Lower leg skin (tissue), 4 donors: ENCODE data around the gene COPZ2. TPM values are rescaled to one million over a fixed set of nuclear protein-coding genes. Genes with fewer than 3 reads are reported as not detected.

ENCODE experiments used
- DNase-seq, 2 donors: peaks; one replicate each; pipeline ENCODE4 v3.0.0-alpha.2; 2019; ENCODE audit warnings: low spot score in 2 of 2
- H3K4me3 ChIP-seq: fragments of 200-600 bp; sonication (generic); 2 replicates; pipeline ENCODE4 v1.5.1; 2017; ENCODE audit warnings: mild to moderate bottlenecking, low read depth; ENCODE audit not compliant: poor library complexity, severe bottlenecking
- POLR2A ChIP-seq, 2 donors: fragments of 450-650 bp; IDR thresholded peaks; one replicate each; pipeline ENCODE4 v1.6.1; 2016 to 2017; ENCODE audit warnings: antibody characterized with exemption in 2 of 2, mild to moderate bottlenecking in 1 of 2, moderate library complexity in 1 of 2
- WGBS, 2 donors: methylation state at CpG; one replicate each; pipeline ENCODE4 v1.1.5; 2018; 5-methylcytosine and 5-hydroxymethylcytosine counted together
- intact Hi-C: fragments of 100-400 bp; cut with DNase I; formaldehyde crosslinking; loops from one replicate; pipeline ENCODE4 v1.15.0; 2023; ENCODE audit warnings: low total_unique reads
- total RNA-seq, 4 donors: library from RNA; depleted of rRNA; stranded (reverse); fragments of >200 nt; gene quantifications; one replicate each; pipeline ENCODE4 v1.1.0, GENCODE V29; 2016
- TF ChIP-seq, protein P1 (sequence below), 3 donors: fragments of 450-650 bp; IDR thresholded peaks; one replicate each; pipeline ENCODE4 v1.5.1; 2016; ENCODE audit warnings: antibody characterized with exemption in 3 of 3, mild to moderate bottlenecking in 3 of 3, moderate library complexity in 2 of 3

The COPZ2 gene
- total RNA-seq, 4 donors from 2014 or later: 9.1 to 16.9 (median 12.9) TPM

DNA sequence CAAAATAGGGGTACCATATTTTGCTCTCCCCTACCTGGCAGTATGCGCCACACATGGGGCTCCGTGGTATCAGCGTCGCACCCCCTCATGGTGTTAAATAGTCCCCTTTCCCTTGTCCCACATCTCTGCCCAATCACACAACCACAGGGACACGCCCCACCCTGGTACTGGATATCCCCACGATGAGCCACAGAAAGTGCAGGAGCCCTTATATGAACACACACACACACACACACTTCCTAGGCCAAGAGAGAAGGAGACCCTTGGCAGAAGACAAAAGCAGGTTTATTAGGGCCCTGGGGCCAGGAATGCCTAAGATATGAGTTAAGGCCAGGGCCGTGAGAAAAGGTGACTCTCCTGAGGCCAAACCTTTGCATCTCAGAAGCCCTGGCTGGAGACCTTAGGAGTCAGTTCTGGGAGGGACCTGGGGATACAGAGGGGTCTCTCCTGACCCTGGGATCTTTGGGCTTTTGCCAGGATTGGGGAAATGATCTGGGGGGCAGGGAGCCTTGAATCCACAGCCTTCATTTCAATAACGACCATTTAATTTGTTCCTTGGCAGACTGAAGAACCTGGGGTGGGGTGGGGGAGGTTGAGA lies 11.6 kb downstream of the COPZ2 start:
- DNase-seq: peak in 1 of 2 donors; percentile 45
- 2 to 9% methylated on average over 8 of the region's 8 CpGs for WGBS, 2 donors
- H3K4me3 ChIP-seq: no peak overlapping the region
- intact Hi-C loops: loop anchor here (2.0 to 10.0 kb wide), 2 partner anchors 49 to 99 kb away; no protein-coding TSS in a partner anchor
- TF ChIP-seq, protein P1, sequence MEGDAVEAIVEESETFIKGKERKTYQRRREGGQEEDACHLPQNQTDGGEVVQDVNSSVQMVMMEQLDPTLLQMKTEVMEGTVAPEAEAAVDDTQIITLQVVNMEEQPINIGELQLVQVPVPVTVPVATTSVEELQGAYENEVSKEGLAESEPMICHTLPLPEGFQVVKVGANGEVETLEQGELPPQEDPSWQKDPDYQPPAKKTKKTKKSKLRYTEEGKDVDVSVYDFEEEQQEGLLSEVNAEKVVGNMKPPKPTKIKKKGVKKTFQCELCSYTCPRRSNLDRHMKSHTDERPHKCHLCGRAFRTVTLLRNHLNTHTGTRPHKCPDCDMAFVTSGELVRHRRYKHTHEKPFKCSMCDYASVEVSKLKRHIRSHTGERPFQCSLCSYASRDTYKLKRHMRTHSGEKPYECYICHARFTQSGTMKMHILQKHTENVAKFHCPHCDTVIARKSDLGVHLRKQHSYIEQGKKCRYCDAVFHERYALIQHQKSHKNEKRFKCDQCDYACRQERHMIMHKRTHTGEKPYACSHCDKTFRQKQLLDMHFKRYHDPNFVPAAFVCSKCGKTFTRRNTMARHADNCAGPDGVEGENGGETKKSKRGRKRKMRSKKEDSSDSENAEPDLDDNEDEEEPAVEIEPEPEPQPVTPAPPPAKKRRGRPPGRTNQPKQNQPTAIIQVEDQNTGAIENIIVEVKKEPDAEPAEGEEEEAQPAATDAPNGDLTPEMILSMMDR (IDR thresholded peaks at IDR 0.05): no peak
- no peak for TF ChIP-seq POLR2A (IDR thresholded peaks at IDR 0.05)

DNA sequence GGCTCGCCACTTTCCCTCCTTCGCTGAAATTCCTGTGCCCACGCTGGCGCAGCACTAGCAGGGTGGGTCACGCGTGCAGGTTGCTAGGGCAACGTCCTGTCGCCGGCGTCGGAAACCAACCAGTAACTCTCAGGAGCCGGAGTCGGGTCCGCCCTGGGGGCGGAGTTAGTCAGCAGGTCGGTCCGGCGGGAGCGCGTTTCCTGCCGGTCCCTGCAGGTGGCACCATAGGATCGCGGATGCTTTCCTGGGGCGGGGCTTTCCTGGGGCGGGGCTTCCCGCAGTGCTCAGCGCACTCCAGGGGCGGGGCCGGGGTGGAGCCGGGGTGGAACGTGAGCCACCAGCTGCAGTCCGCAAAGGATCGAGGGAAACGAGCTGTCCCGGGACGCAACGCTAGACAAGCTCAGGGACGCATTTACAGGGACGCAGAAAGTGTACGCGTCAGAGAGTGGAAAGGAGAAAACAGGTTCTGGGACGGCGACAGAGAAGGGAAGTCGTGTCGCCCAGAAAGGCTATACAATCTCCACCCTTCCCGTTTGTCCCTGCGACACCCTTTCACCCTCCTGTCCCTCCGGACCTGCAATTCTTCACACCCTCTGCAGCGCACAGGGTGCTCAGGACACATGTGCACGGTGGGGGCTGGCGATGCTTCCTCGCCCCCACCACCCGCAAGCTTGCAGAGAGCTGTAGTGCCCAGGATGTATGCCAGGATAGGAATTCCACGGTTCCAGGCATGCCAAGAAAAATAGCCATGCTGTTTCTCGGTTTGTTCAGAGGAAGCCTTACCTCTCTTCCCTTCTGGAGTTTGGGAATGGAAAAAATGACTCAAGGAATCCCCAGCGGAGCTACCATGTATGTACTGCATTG lies 12.3 kb downstream of the COPZ2 start:
- peak; percentile 97 to 99 for DNase-seq
- TF ChIP-seq, protein P1 (IDR thresholded peaks at IDR 0.05): peak in 1 of 3 donors; percentile 77
- no peak for TF ChIP-seq POLR2A (IDR thresholded peaks at IDR 0.05)
- intact Hi-C loops: loop anchor here (10.0 kb wide), 1 partner anchor 100 kb away; no protein-coding TSS in a partner anchor
- WGBS, 2 donors: 1% methylated on average over 37 to 55 of the region's 56 CpGs
- no peak overlapping the region for H3K4me3 ChIP-seq

DNA sequence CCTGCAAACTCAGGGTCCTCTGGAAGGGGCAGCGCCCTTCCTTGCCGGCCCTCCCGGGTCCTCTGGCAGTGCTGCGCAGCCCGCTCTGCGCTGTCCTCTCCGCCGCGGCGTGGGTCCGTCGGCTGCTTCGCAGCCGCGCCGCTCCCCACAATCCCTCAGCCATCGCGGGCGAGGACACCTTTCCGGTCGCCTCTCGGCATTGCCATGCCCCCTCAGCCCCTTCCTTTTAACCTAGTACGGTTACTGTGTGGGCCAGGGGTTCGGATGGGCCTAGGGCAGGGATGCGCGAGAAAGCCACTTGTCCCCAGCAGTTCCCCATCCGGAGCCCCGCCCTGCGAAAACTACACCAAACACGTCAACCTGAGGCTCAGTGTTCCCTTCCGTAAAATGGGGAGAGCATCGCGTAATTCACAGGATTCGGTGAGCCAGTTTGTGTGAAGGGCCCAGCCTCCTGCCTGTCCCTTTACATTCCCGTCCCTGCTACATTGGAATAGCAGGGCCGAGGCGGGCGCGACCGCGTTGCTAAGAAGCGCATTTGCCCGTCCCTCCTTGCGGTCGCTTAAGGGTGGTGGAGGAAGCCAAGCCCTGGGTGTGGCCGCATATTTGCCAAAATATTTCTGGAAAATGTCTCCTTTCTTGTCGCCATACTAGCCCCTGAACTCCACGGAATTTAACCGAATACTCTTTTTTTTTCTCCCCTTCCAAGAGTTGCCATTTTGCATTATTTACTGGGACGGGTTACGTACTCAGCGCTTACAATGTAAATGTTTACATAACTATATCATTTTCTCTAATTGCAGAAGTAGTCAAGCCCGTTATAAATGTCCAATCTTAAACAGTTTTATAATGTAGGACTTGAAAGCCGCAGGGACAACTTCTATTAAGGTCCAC lies 13.2 kb downstream of the COPZ2 start:
- DNase-seq: peak; percentile 49 to 89
- WGBS, 2 donors: 0% methylated on average over 27 to 31 of the region's 54 CpGs
- no peak for TF ChIP-seq POLR2A (IDR thresholded peaks at IDR 0.05)
- TF ChIP-seq, protein P1 (IDR thresholded peaks at IDR 0.05): no peak

DNA sequence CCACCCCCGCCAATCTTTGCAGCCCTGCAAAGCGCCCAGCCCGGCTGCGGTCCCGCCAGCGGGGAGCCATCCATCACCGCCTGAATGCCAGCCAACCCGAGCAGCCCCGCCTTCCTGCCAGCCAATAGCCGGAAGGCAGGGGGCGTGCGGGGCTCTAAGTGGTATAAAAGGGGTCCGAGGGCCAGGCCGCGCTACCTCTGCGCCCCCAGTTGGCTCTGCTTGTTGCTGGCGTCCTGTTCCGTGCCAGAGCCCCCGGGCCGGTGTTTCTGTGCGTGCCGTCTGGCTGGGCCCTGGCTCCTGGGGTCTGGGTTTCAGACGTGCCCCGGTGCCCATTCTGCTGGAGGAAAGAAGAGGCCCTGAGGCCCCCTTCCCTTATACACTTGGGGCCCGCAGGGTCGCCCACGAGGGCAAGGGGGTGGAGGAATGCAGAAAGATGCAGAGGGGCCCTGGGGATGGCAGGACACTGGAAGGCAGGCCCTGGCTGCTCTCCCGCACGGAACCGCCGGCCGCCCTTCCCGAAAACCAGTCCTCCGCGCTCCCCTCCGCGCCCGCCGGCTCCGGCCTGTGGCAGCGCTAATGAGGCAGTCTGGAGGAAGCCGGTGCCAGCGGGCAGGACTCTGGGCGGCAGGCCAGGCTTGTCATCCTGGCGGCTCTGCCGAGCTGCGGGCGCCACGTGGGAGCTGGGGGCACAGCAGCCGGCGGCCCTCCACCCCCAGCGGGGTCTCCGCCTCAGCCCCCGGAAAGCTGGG lies 14.0 kb downstream of the COPZ2 start:
- TF ChIP-seq, protein P1 (IDR thresholded peaks at IDR 0.05): no peak
- no peak for TF ChIP-seq POLR2A (IDR thresholded peaks at IDR 0.05)
- DNase-seq: peak; percentile 61 to 95
- WGBS, 2 donors: 0 to 2% methylated on average over 17 to 47 of the region's 54 CpGs
- H3K4me3 ChIP-seq: no peak overlapping the region
- intact Hi-C loops: loop anchor here (10.0 kb wide), 1 partner anchor 101 kb away; no protein-coding TSS in a partner anchor

More for the DNA sequence above, 13.2 kb downstream of the COPZ2 start:
- intact Hi-C loops: loop anchor here (10.0 kb wide), 1 partner anchor 100 kb away; no protein-coding TSS in a partner anchor
- no peak overlapping the region for H3K4me3 ChIP-seq

DNA sequence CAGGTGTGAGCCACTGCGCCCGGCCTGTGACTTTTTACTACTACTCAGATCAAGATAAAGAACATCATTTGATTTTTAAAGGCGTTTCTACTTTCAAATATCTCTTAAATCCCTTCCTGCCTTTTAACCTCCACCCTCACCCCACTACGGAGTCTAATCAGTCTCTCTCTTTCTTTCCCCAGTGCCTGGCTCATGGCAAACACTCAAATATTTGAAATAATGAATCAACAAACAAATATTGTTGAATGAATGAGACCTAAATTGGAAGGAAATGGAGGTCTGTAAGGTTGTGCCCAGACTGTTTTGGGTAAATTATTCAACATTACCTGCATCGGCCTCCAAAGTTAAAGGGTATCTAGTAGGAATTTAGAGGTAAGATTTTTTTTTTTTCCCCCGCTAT lies 14.7 kb downstream of the COPZ2 start:
- WGBS, 2 donors: 36 to 38% methylated on average over 6 of the region's 6 CpGs
- intact Hi-C loops: loop anchor here (10.0 kb wide), 1 partner anchor 102 kb away; no protein-coding TSS in a partner anchor
- H3K4me3 ChIP-seq: no peak overlapping the region
- TF ChIP-seq, protein P1 (IDR thresholded peaks at IDR 0.05): no peak
- no peak for TF ChIP-seq POLR2A (IDR thresholded peaks at IDR 0.05)
- no peak for DNase-seq
